HEK293T (cell line): ENCODE data around the gene USH1C.

ENCODE experiments used
- ARNT ChIP-seq: fragments of 450-650 bp; IDR thresholded peaks from 2 replicates; pipeline ENCODE4 v1.6.1; 2017; ENCODE audit warnings: mild to moderate bottlenecking
- BHLHE40 ChIP-seq: fragments of 450-650 bp; IDR thresholded peaks from 2 replicates; pipeline ENCODE4 v1.6.1; 2016; ENCODE audit warnings: mild to moderate bottlenecking, moderate library complexity, borderline replicate concordance
- CTBP1 ChIP-seq: fragments of 450-650 bp; IDR thresholded peaks from 2 replicates; pipeline ENCODE4 v1.6.1; 2016; ENCODE audit warnings: borderline replicate concordance
- FOXA1 ChIP-seq: fragments of 450-650 bp; IDR thresholded peaks from 2 replicates; pipeline ENCODE4 v1.6.1; 2016; ENCODE audit warnings: mild to moderate bottlenecking
- FOXK2 ChIP-seq: fragments of 450-650 bp; IDR thresholded peaks from 2 replicates; pipeline ENCODE4 v1.6.1; 2016; ENCODE audit warnings: mild to moderate bottlenecking
- NFRKB ChIP-seq: fragments of 450-650 bp; IDR thresholded peaks from 2 replicates; pipeline ENCODE4 v1.6.1; 2016; ENCODE audit warnings: mild to moderate bottlenecking, moderate library complexity

DNA sequence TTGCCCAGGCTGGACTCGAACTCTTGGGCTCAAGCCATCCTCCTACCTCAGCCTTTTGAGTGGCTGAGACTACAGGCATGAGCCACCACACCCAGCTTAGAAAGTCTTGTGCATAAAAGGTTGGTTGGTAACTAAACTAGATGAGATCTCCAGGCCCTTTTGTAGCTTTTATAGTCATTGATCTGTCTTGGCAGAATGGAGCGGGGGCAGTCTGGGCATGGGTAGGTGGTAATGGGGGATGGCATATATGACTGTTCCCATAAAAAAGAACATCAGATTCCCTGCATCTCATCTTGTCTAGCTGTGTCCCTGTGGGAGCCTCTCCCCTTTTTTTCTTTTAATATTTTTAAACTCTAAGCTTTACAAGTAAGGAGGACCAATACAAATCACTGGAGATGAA, 97.7 kb downstream of the USH1C start:
- no peak for TF ChIP-seq BHLHE40
- no peak for TF ChIP-seq FOXK2
- no peak for TF ChIP-seq FOXA1
- TF ChIP-seq NFRKB = no peak
- TF ChIP-seq CTBP1 = no peak
- no peak for TF ChIP-seq ARNT
